ENCODE data around the gene SERTAD1. TPM values are rescaled to one million over a fixed set of nuclear protein-coding genes. Genes with fewer than 3 reads are reported as not detected.

SERTAD1 gene
- polyA plus RNA-seq, 3 donors = 21.0 to 55.9 (median 21.6) TPM

DNA sequence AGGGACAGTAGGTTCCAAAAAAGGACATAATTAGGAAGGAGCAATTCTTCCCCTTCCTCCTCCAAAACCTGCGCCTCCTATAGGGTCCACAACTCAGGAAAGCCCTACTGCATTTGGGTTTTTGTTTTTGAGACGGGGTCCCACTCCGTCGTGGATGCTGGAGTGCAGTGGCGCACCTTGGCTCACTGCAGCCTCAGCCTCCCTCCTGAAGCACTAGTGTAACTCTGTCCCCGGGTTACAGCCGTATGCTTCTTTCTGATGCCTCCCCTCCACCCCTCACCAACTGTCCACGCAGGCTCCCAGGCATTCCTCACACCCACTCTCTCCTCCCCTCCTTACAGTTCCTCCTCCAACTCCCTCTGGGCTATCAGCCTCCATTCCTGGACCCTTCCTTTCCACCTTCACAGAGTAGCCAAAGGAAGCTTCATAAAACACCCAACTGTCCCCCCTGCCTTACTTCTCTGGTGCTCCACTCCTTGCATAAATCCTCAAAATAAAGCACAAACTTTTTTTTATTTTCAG, 20.5 kb upstream of the SERTAD1 start:
- H3K4me1 Mint-ChIP-seq = peaks cover 20% of the 10 kb centered on the region
- Histone ChIP-seq H3K4me1 (ENCODE audit: control insufficient read depth in 1 of 2, insufficient read depth in 2 of 2, low read length in 2 of 2) (peaks cover 22 to 25% of the 10 kb centered on the region in 2 donors), H3K4me3 (replicated peaks in 1 of 3; ENCODE audit: low read depth in 2 of 3, low read length in 3 of 3) (no peak overlapping the region), H3K79me2 (ENCODE audit: insufficient read depth, low read length) (peaks cover 29% of the 10 kb centered on the region), H3K36me3 (replicated peaks in 1 of 2; ENCODE audit: control insufficient read depth in 1 of 2, insufficient read depth in 2 of 2, low read length in 2 of 2) (peaks cover 39 to 58% of the 10 kb centered on the region in 2 donors), H3K4me2 (replicated peaks; ENCODE audit: extremely low read depth, low read length, poor library complexity, severe bottlenecking) (no peak overlapping the region), H2AFZ (ENCODE audit: insufficient read depth, low read depth, low read length, poor library complexity, severe bottlenecking) (no peak overlapping the region), H3K27ac (ENCODE audit: low read depth in 1 of 2, low read length in 2 of 2) (no peak overlapping the region), H3K27me3 (ENCODE audit: control insufficient read depth in 2 of 2, insufficient read depth in 2 of 2, low read length in 2 of 2) (no peaks in the 10 kb centered on the region), H4K20me1 (ENCODE audit: insufficient read depth, low read length) (peaks cover 17% of the 10 kb centered on the region), H3K9me3 (replicated peaks in 1 of 2; ENCODE audit: control insufficient read depth in 1 of 2, insufficient read depth in 1 of 2, low read length in 2 of 2) (no peaks in the 10 kb centered on the region), H3K9ac (ENCODE audit: insufficient read depth, low read length, poor library complexity, severe bottlenecking) (no peak overlapping the region)
- peaks cover 0 to 1% (median 0%) of the 10 kb centered on the region in 3 donors for H3K27me3 Mint-ChIP-seq (ENCODE audit: low read depth in 3 of 3)
- intact Hi-C loops (cut with micrococcal nuclease) = loop anchor here in 1 of 2 donors (2.0 kb wide), 1 partner anchor 14 kb away; no protein-coding TSS in a partner anchor
- H3K4me3 Mint-ChIP-seq = no peak overlapping the region
- peaks cover 46 to 62% of the 10 kb centered on the region in 2 donors for H3K36me3 Mint-ChIP-seq
- H3K27ac Mint-ChIP-seq = peak overlapping the region; percentile 56 to 83 (median 69)
- no peak for DNase-seq
- TF ChIP-seq CTCF (IDR thresholded peaks at IDR 0.05) = no peak
- H3K9me3 Mint-ChIP-seq = peaks cover 0 to 3% (median 2%) of the 10 kb centered on the region in 7 donors
- WGBS (ENCODE audit: insufficient coverage) = 100% methylated on average over 8 of the region's 8 CpGs

DNA sequence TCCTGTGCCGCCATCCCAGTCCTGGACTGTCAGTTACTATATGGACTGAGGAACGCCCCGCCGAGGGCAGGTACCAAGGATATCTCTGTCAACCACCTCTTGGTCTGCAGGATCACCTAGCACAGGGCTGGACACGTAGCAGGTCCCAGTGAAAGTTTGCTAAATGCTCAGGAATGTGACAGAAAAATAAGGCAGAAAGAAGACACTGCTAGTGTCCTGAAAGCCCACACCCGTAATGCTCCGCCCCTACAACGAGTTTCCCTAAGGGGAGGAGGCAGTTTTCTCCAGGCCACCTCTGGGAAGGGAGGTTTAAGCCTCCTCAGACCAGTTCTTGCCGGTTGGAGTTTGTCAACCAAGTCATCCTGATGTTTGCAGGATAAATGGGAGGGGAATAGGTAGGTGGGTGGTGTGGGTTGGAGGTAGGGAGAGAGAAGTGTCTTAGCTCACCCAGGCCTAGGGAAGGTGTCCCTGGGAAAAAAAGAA, 20.0 kb upstream of the SERTAD1 start:
- Histone ChIP-seq H3K9me3 (replicated peaks in 1 of 2; ENCODE audit: control insufficient read depth in 1 of 2, insufficient read depth in 1 of 2, low read length in 2 of 2) (no peaks in the 10 kb centered on the region), H3K9ac (ENCODE audit: insufficient read depth, low read length, poor library complexity, severe bottlenecking) (no peak overlapping the region), H3K36me3 (replicated peaks in 1 of 2; ENCODE audit: control insufficient read depth in 1 of 2, insufficient read depth in 2 of 2, low read length in 2 of 2) (peaks cover 39 to 58% of the 10 kb centered on the region in 2 donors), H4K20me1 (ENCODE audit: insufficient read depth, low read length) (peaks cover 22% of the 10 kb centered on the region), H3K27ac (ENCODE audit: low read depth in 1 of 2, low read length in 2 of 2) (no peak overlapping the region), H3K4me3 (replicated peaks in 1 of 3; ENCODE audit: low read depth in 2 of 3, low read length in 3 of 3) (no peak overlapping the region), H3K4me2 (replicated peaks; ENCODE audit: extremely low read depth, low read length, poor library complexity, severe bottlenecking) (no peak overlapping the region), H3K4me1 (ENCODE audit: control insufficient read depth in 1 of 2, insufficient read depth in 2 of 2, low read length in 2 of 2) (peaks cover 27 to 30% of the 10 kb centered on the region in 2 donors), H3K79me2 (ENCODE audit: insufficient read depth, low read length) (peaks cover 34% of the 10 kb centered on the region), H3K27me3 (ENCODE audit: control insufficient read depth in 2 of 2, insufficient read depth in 2 of 2, low read length in 2 of 2) (no peaks in the 10 kb centered on the region), H2AFZ (ENCODE audit: insufficient read depth, low read depth, low read length, poor library complexity, severe bottlenecking) (no peak overlapping the region)
- intact Hi-C loops (cut with micrococcal nuclease) = loop anchor here (2.0 kb wide), 2 partner anchors 15 to 19 kb away; partner anchors contain the start of gene BLVRB (in 1 of the 2)
- Mint-ChIP-seq H3K9me3 (peaks cover 0 to 3% (median 2%) of the 10 kb centered on the region in 7 donors), H3K36me3 (peaks cover 47 to 62% of the 10 kb centered on the region in 2 donors), H3K27ac (peak overlapping the region in 6 of 7 donors; percentile 56 to 95 (median 76)), H3K4me1 (peaks cover 25% of the 10 kb centered on the region), H3K27me3 (ENCODE audit: low read depth in 3 of 3) (peaks cover 0 to 1% (median 0%) of the 10 kb centered on the region in 3 donors), H3K4me3 (peak overlapping the region in 1 of 2 donors; percentile 55)
- no peak for DNase-seq
- 89% methylated on average over 9 of the region's 9 CpGs for WGBS (ENCODE audit: insufficient coverage)
- TF ChIP-seq CTCF (IDR thresholded peaks at IDR 0.05) = no peak
